HS-27A (cell line): ENCODE results near the gene ONECUT1.

ENCODE experiments used
- DNase-seq: peaks from one replicate; pipeline ENCODE4 v3.0.0-alpha.2; 2012; ENCODE audit warnings: low read depth, missing footprints

ONECUT1 gene

DNA sequence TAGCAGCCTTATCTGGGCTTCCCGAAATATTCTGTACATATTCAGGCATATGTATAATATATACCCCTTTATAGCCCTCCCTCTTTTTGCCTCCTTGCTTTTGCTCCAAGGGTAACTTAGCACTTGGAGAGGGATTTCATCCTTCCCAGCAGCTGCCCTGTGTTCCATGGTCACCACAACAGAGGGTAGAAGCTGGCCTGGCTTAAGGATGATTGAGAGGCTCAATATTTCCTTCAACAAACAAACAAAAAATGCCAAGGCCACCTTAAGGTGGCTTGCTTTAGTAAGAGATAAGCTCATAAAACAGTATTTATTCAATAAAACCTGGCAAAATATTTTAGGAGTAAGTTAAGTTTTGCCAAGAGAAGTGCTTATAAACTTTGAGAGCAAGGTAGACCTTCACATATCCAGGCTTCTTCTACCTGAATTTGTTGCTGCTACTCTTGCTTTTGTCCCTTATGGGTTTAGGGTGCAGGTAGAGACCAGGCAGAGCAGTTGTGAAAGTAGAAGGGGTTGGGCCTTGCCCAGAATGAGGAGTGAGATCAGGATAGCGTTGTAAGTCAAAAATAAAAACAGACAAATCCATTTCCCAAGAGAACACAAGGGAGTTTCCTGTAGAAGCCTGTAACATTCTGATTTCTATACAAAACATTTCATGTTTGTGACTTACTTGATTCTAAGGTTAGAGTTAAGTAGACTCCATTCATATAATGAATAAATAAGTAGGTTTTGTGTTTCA lies 58.2 kb downstream of the ONECUT1 start:
- no peak for DNase-seq

DNA sequence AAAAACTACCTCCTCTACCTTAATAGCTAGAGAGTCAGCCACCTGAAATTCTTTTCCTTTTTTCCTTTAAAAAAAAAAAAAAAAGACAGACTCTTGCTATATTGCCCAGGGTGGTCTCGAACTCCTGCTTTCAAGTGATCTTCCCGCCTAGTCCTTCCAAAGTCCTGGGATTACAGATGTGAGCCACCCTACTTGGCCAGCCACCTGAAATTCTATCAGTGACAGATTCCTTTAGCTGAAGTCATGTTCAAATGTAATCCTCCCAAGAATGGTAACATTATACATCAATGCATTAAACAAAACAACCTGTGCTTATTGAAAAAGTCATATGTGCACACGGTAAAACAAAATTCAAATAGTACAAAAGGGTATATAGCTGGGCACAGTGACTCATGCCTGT lies 59.1 kb downstream of the ONECUT1 start:
- DNase-seq: no peak

- no peak for DNase-seq
These were observed 59.5 kb downstream of the ONECUT1 start for GRCh38 chr15:52730594-52730993.

GRCh38 chr15:52730173-52730572 lies 60.0 kb downstream of the ONECUT1 start:
- DNase-seq: peak; percentile 27

- DNase-seq: no peak
These were observed 61.2 kb downstream of the ONECUT1 start for GRCh38 chr15:52728899-52729298.

DNA sequence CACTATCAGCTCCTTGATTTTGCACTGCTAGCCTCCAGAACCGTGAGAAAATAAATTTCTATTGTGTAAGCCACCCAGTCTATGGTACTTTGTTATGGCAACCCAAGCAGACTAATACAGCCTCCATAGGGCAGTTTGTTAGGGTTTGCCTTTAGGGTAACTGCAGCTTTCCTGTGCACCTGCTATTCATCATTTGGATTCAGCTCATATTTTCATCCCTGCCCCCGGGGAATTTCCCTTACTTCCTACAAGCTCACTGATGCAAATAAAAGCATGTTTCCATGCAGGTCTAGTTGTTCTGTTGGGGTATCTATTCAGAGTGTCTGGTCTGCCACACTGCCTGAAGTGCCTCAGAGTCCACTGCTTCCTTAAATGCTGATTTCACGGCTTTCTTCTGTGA lies 62.3 kb downstream of the ONECUT1 start:
- no peak for DNase-seq

GRCh38 chr15:52726195-52726594 lies 63.9 kb downstream of the ONECUT1 start:
- no peak for DNase-seq

DNA sequence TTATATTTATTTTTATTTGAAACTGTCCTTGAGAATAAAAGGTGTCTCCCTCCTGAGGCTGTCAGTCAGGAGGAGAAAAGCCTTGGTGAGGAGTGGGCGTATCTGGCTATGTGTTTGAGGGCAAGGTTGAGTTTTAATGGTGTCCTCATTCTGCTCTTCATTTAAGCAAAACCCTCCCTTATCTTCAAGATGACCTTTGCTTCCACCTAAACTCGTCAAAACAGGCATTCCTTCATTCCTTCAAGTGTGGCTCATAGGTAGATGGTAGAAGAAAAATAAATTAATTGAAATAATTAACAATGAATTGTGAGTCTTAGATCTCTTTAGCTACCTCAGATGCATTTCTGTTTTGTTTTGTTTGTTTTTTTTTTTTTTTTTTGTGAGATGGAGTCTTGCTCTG lies 71.6 kb downstream of the ONECUT1 start:
- no peak for DNase-seq

- DNase-seq: no peak
These were observed 72.2 kb downstream of the ONECUT1 start for GRCh38 chr15:52717924-52718323.

GRCh38 chr15:52717481-52717880 lies 72.7 kb downstream of the ONECUT1 start:
- DNase-seq: no peak

GRCh38 chr15:52716536-52716935 lies 73.6 kb downstream of the ONECUT1 start:
- DNase-seq: no peak

DNA sequence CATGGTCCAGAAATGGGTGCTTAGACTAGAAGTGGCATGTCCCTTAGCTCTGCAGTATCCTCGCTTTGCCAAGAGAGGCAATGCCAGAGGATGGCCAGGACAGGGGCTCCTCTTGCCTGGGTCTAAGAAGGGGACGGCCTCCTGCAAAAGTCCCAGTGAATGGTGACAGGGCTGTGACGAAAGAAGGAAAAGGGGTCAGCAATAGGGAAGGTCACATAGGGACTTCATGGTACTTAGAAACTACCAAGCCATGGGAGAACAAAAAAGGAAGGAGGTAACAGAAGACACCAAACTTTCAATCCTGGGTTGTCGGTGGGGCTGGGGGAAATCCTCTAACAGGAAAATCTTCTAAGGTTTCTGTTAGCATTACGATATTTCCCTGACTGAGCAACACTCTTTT lies 74.7 kb downstream of the ONECUT1 start:
- DNase-seq: no peak

DNA sequence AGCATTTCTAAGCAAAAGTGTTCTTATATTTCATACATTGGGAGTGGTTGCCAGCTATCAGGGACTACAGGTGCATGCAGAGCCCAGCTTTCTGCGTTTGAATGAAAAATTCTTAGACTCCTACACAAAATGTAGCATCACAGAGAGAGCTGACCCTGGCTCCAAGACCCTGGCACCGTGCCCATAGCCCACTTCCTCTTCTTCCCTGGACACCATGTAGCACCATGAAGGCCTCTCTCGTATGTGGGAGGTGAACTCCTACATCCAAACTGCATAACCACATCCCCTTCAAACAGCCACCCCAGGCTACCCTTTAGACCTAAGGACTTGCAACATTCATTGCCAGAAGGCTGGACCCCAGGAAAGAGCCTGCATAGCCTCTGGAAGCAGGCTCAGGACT lies 75.2 kb downstream of the ONECUT1 start:
- no peak for DNase-seq

DNA sequence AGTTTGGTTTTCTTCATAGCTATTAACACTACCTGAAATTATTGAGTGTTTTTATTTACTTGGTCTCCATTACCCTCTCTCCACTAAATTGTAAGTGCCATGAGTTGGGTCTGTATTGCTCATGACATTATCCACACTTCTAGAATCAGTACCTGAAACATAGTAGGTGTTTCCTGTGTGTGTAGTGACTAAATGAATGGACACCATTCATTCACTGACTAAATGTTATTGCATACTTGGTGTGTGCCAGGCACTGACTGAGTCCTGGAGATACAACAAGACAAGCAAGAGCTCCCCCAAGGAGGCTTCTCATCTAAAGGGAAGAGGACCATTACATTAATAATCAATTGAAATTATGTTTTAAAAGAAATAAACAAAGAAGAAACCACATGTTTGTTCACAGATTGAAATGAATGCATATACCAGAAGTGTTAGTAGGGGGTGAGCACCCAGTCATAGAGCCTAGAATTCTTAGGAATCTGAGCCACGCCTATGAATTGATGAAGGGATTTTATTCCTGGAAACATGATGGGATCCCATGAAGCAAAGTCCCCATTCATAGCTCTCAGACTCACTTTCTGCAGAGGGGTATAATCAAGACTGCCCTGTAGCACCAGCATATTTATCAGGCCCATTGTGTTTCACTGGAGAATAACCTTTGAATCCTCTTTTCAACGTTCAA lies 79.3 kb downstream of the ONECUT1 start:
- DNase-seq: no peak

- no peak for DNase-seq
These were observed 80.0 kb downstream of the ONECUT1 start for GRCh38 chr15:52710050-52710707.

DNA sequence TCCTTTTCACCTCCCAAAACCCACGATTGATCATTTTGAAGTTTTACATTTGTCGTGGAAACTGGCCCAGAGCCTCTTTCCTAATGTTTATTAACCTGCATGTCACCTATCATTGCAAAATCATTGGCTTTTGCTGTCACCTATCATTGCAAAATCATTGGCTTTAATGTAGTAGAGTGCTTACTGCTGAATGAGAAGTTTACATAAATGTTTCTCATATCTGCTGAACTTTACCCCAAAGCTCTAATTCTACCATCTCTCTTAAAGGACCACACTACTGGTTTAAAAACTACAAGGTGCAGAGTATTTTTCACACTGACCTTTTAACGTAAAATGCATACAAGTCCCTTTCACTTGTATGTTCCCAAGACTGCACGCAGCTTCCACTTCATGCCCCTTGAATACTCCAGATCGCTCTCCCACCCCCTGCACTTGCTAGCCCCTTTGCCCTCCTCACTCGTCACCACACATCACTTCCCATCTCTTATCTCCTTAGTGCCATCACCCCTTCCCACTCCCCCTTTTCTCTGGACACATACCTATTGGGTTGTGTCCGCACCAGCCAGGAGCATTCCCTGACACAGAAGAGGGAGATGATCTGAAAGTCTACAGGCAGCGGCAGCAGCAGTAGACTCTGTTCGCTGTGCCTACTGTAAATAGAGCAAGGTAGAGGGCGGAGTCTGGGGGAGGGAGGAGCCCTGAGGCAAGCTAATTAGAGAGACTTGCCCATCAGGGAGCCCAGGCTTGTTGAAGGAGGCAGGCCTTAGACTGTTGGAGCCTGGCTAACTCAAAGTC lies 80.8 kb downstream of the ONECUT1 start:
- DNase-seq: no peak
